Smooth muscle cell (in vitro differentiated cells): ENCODE measurements around the gene KRT10. TPM values are rescaled to one million over a fixed set of nuclear protein-coding genes. Genes with fewer than 3 reads are reported as not detected.

Experiments used
- DNase-seq: peaks from one replicate; lab custom pipeline; 2025; ENCODE audit not compliant: unreplicated experiment; lab: John Stamatoyannopoulos, UW
- H2AFZ ChIP-seq: fragments of 200-600 bp; sonication (generic); 2 replicates; pipeline ENCODE4 v1.6.0; 2016; ENCODE audit warnings: antibody characterized with exemption, low read depth, mild to moderate bottlenecking
- H3F3A ChIP-seq: fragments of 200-600 bp; sonication (generic); 2 replicates; pipeline ENCODE4 v1.6.0; 2017; ENCODE audit warnings: antibody characterized with exemption, low read depth
- H3K27ac ChIP-seq: fragments of 200-600 bp; sonication (generic); 2 replicates; pipeline ENCODE4 v1.5.1; 2016; ENCODE audit warnings: low read depth, mild to moderate bottlenecking
- H3K27me3 ChIP-seq: fragments of 200-600 bp; sonication (generic); 2 replicates; pipeline ENCODE4 v1.6.1; 2016; ENCODE audit warnings: low read depth, mild to moderate bottlenecking
- H3K36me3 ChIP-seq: fragments of 200-600 bp; sonication (generic); 2 replicates; pipeline ENCODE4 v1.5.1; 2016; ENCODE audit warnings: low read depth
- H3K4me1 ChIP-seq: fragments of 200-600 bp; sonication (generic); 2 replicates; pipeline ENCODE4 v1.5.1; 2016; ENCODE audit warnings: low read depth
- H3K4me2 ChIP-seq: fragments of 200-600 bp; sonication (generic); 2 replicates; pipeline ENCODE4 v1.6.0; 2016; ENCODE audit warnings: mild to moderate bottlenecking
- H3K4me3 ChIP-seq: fragments of 200-600 bp; sonication (generic); 2 replicates; pipeline ENCODE4 v1.5.1; 2016; ENCODE audit warnings: mild to moderate bottlenecking
- H3K79me2 ChIP-seq: fragments of 200-600 bp; sonication (generic); 2 replicates; pipeline ENCODE4 v1.6.0; 2016; ENCODE audit warnings: low read depth, mild to moderate bottlenecking
- H3K9ac ChIP-seq: fragments of 200-600 bp; sonication (generic); 2 replicates; pipeline ENCODE4 v1.6.0; 2016; ENCODE audit warnings: low read depth
- H3K9me3 ChIP-seq: fragments of 200-600 bp; sonication (generic); replicated peaks from 2 replicates; pipeline ENCODE4 v1.5.1; 2016; ENCODE audit warnings: low read depth
- H4K20me1 ChIP-seq: fragments of 200-600 bp; sonication (generic); 2 replicates; pipeline ENCODE4 v1.6.0; 2016; ENCODE audit warnings: low read depth
- CTCF ChIP-seq: fragments of 200-600 bp; sonication (generic); IDR thresholded peaks from 2 replicates; pipeline ENCODE4 v1.5.1; 2017; ENCODE audit warnings: borderline replicate concordance, mild to moderate bottlenecking, antibody characterized with exemption; ENCODE audit not compliant: insufficient read depth, poor library complexity, severe bottlenecking
- WGBS: methylation state at CpG from one replicate; pipeline ENCODE4 v1.1.7; 2016; ENCODE audit warnings: low lambda C conversion rate; 5-methylcytosine and 5-hydroxymethylcytosine counted together
- polyA plus RNA-seq: library from polyadenylated mRNA; unstranded; fragments of >200 nt; fragmentation: Nextera tagmentation; extraction: Ambion mirVana; gene quantifications from 2 replicates; pipeline ENCODE4 v1.2.1, GENCODE V29; 2016
- total RNA-seq: library from RNA; depleted of rRNA; stranded (reverse); fragments of >200 nt; gene quantifications from 2 replicates; pipeline ENCODE4 v1.2.3, GENCODE V29; 2014

KRT10 gene
- total and polyA plus RNA-seq, 2 experiments from 2014 or later = 48.0 to 189 TPM

GRCh38 chr17:40778461-40778860 lies 44.0 kb downstream of the KRT10 start:
- no peaks in the 10 kb centered on the region for H3K9me3 ChIP-seq
- H3K79me2 ChIP-seq = no peaks in the 10 kb centered on the region

GRCh38 chr17:40777971-40778370 lies 44.4 kb downstream of the KRT10 start:
- Histone ChIP-seq H3K36me3 (no peaks in the 10 kb centered on the region), H3K79me2 (no peaks in the 10 kb centered on the region), H3K4me1 (no peaks in the 10 kb centered on the region), H3K27me3 (peaks cover 16% of the 10 kb centered on the region), H3K9me3 (no peaks in the 10 kb centered on the region), H3K27ac (no peak overlapping the region), H3K4me2 (no peak overlapping the region), H3F3A (no peaks in the 10 kb centered on the region), H4K20me1 (no peaks in the 10 kb centered on the region), H2AFZ (no peak overlapping the region), H3K4me3 (no peak overlapping the region), H3K9ac (no peak overlapping the region)
- DNase-seq = no peak
- no peak for TF ChIP-seq CTCF
- 80% methylated on average over 3 of the region's 3 CpGs for WGBS

More at GRCh38 chr17:40778461-40778860, 44.0 kb downstream of the KRT10 start:
- H3K9ac ChIP-seq = no peak overlapping the region
- no peaks in the 10 kb centered on the region for H3F3A ChIP-seq
- no peaks in the 10 kb centered on the region for H3K4me1 ChIP-seq
- H2AFZ ChIP-seq = no peak overlapping the region
- 69% methylated on average over 5 of the region's 5 CpGs for WGBS
- H3K27me3 ChIP-seq = peaks cover 15% of the 10 kb centered on the region
- DNase-seq = no peak
- H4K20me1 ChIP-seq = no peaks in the 10 kb centered on the region
- no peak overlapping the region for H3K27ac ChIP-seq
- no peak overlapping the region for H3K4me2 ChIP-seq
- no peaks in the 10 kb centered on the region for H3K36me3 ChIP-seq
- TF ChIP-seq CTCF = no peak
- H3K4me3 ChIP-seq = no peak overlapping the region

GRCh38 chr17:40777459-40777858 lies 45.0 kb downstream of the KRT10 start:
- Histone ChIP-seq H2AFZ (no peak overlapping the region), H4K20me1 (no peaks in the 10 kb centered on the region), H3K27ac (no peak overlapping the region), H3K4me2 (no peak overlapping the region), H3K9ac (no peak overlapping the region), H3K4me1 (no peaks in the 10 kb centered on the region), H3K36me3 (no peaks in the 10 kb centered on the region), H3K79me2 (no peaks in the 10 kb centered on the region), H3K27me3 (peaks cover 20% of the 10 kb centered on the region), H3K9me3 (no peaks in the 10 kb centered on the region), H3K4me3 (no peak overlapping the region), H3F3A (no peaks in the 10 kb centered on the region)
- WGBS = 87% methylated on average over 7 of the region's 7 CpGs
- TF ChIP-seq CTCF = no peak
- no peak for DNase-seq

- H3K9ac ChIP-seq = no peak overlapping the region
- no peaks in the 10 kb centered on the region for H3K4me1 ChIP-seq
- H2AFZ ChIP-seq = no peak overlapping the region
- no peak for TF ChIP-seq CTCF
- no peaks in the 10 kb centered on the region for H3K79me2 ChIP-seq
- 83% methylated on average over 4 of the region's 4 CpGs for WGBS
- H3K4me2 ChIP-seq = no peak overlapping the region
- no peak overlapping the region for H3K4me3 ChIP-seq
- H3F3A ChIP-seq = no peaks in the 10 kb centered on the region
- no peaks in the 10 kb centered on the region for H3K9me3 ChIP-seq
- no peak for DNase-seq
- peaks cover 34% of the 10 kb centered on the region for H3K27me3 ChIP-seq
- H3K36me3 ChIP-seq = no peaks in the 10 kb centered on the region
- H3K27ac ChIP-seq = no peak overlapping the region
- no peaks in the 10 kb centered on the region for H4K20me1 ChIP-seq
Observed at GRCh38 chr17:40775945-40776344, 46.5 kb downstream of the KRT10 start.
